Hepatocyte (in vitro differentiated cells): ENCODE data around the gene HRH2.

Source experiments
- CTCF ChIP-seq: fragments of 200-600 bp; sonication (generic); IDR thresholded peaks from 2 replicates; pipeline ENCODE4 v1.5.1; 2016; ENCODE audit warnings: antibody characterized with exemption, mild to moderate bottlenecking; ENCODE audit not compliant: poor library complexity
- EZH2 ChIP-seq: fragments of 200-600 bp; sonication (generic); IDR thresholded peaks from 2 replicates; pipeline ENCODE4 v1.6.1; 2016; ENCODE audit warnings: antibody characterized with exemption, mild to moderate bottlenecking, borderline replicate concordance
- EZH2phosphoT487 ChIP-seq: fragments of 200-600 bp; sonication (generic); IDR thresholded peaks from one replicate; pipeline ENCODE4 v1.6.1; 2018; ENCODE audit warnings: antibody characterized with exemption, mild to moderate bottlenecking, low read depth, moderate library complexity; ENCODE audit not compliant: unreplicated experiment, severe bottlenecking

- TF ChIP-seq EZH2phosphoT487 = no peak
- no peak for TF ChIP-seq CTCF
- TF ChIP-seq EZH2 = peak; percentile 30
Measured at GRCh38 chr5:175657593-175658271, at the start of gene HRH2.
